22Rv1 (cell line): Measurements from ENCODE around the gene ISG15.

Source experiments
- ZFX ChIP-seq: fragments of 450-650 bp; IDR thresholded peaks from 2 replicates; pipeline ENCODE4 v1.6.1; 2017; ENCODE audit warnings: antibody characterized with exemption, borderline replicate concordance
- TF ChIP-seq, protein P1 (sequence below): fragments of 450-650 bp; IDR thresholded peaks from 2 replicates; pipeline ENCODE4 v1.5.1; 2017; ENCODE audit warnings: mild to moderate bottlenecking

DNA sequence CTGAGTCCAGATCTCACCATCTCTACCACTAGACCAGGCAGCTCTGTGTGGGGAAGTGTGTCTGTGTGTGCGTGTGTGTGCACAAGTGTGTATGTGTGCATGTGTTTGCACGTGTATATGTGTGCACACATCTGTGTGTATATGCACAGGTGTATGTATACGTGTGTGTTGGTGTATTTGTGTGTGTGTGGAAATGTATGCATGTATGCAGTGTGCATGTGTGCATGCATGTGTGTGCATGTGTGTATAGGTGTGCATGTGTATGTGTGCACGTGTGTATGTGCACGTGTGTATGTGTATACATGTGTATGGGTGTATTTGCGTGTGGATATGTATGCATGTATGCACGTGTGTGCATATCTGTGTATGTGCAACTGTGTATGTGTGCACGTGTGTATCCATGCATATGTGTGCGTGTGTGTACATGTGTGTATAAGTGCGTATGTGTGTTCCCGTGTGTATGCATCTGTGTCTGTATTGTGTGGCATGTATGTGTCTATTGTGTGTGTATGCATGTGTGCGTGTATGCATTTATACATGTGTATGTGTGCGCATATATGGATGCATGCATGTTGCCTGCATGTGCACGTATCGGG is 43.9 kb upstream of the ISG15 start:
- TF ChIP-seq, protein P1, sequence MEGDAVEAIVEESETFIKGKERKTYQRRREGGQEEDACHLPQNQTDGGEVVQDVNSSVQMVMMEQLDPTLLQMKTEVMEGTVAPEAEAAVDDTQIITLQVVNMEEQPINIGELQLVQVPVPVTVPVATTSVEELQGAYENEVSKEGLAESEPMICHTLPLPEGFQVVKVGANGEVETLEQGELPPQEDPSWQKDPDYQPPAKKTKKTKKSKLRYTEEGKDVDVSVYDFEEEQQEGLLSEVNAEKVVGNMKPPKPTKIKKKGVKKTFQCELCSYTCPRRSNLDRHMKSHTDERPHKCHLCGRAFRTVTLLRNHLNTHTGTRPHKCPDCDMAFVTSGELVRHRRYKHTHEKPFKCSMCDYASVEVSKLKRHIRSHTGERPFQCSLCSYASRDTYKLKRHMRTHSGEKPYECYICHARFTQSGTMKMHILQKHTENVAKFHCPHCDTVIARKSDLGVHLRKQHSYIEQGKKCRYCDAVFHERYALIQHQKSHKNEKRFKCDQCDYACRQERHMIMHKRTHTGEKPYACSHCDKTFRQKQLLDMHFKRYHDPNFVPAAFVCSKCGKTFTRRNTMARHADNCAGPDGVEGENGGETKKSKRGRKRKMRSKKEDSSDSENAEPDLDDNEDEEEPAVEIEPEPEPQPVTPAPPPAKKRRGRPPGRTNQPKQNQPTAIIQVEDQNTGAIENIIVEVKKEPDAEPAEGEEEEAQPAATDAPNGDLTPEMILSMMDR, result no peak
- TF ChIP-seq ZFX, result no peak
